ENCODE data around the gene GALNT9.

DNA sequence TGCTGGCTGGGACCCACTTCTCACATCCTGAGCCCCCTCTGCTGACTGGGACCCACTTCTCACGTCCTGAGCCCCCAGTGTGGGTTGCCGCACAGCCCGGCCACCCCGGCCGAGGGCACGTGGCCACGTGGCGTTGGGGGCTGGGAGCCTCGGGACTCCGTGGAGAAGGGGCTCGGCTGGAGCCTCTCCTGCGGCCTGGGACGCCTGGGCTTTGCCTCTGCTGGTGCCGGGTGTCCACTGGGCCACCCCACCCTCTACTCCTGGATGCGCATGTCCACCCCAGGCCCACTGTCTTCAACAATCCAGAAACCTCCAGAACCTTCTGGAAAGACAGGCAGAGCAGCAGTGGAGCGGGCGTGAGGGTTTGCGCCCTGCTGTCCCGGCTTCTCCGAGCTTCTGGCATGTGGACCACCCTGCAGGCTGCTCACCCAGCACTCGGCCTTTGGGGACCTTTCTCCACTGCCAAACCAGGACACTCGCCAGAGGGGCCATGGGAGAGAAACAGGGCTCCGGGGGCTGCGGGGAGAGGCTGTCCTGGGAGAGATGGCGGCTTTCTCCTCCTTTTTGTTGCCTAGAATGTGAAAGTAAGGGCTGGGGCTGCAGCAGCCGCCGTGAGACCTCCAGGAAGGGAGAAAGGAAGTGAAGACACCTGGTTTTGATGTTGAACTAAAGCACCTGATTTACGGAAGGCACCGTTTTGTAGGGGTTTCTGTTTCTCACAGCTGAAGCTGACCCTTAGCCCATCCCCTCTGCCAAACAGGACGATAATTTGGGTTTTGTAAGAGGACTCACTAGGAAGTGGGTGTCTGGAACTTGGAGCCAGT lies 155.2 kb downstream of the GALNT9 start:
- no peak for TF ChIP-seq EZH2 (IDR thresholded peaks at IDR 0.05; ENCODE audit: borderline replicate concordance, low read length)
- TF ChIP-seq, protein P1, sequence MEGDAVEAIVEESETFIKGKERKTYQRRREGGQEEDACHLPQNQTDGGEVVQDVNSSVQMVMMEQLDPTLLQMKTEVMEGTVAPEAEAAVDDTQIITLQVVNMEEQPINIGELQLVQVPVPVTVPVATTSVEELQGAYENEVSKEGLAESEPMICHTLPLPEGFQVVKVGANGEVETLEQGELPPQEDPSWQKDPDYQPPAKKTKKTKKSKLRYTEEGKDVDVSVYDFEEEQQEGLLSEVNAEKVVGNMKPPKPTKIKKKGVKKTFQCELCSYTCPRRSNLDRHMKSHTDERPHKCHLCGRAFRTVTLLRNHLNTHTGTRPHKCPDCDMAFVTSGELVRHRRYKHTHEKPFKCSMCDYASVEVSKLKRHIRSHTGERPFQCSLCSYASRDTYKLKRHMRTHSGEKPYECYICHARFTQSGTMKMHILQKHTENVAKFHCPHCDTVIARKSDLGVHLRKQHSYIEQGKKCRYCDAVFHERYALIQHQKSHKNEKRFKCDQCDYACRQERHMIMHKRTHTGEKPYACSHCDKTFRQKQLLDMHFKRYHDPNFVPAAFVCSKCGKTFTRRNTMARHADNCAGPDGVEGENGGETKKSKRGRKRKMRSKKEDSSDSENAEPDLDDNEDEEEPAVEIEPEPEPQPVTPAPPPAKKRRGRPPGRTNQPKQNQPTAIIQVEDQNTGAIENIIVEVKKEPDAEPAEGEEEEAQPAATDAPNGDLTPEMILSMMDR (conservative IDR thresholded peaks at IDR 0.05 in 1 of 2, IDR thresholded peaks at IDR 0.05 in 1 of 2; ENCODE audit: extremely low read depth in 1 of 2, insufficient read depth in 1 of 2, low read depth in 1 of 2, low read length in 2 of 2) = no peak

All from mammary epithelial cell (primary cell).